IMR-90 (cell line): ENCODE data around the gene TLCD1.

Experiments
- CEBPB ChIP-seq: IDR thresholded peaks from 2 replicates; pipeline ENCODE4 v1.6.1; 2012; ENCODE audit warnings: low read depth, low read length, improper control_type of control experiment
- CTCF ChIP-seq: conservative IDR thresholded peaks from 2 replicates; pipeline ENCODE4 v1.5.1; 2012; ENCODE audit warnings: mild to moderate bottlenecking, low read depth, low read length, improper control_type of control experiment
- POLR2A ChIP-seq: IDR thresholded peaks from 2 replicates; pipeline ENCODE4 v1.6.1; 2012; ENCODE audit warnings: mild to moderate bottlenecking, low read depth, low read length
- RAD21 ChIP-seq: IDR thresholded peaks from 2 replicates; pipeline ENCODE4 v1.6.1; 2012; ENCODE audit warnings: low read length, improper control_type of control experiment
- RFX5 ChIP-seq: IDR thresholded peaks from 2 replicates; pipeline ENCODE4 v1.8.0; 2012; ENCODE audit warnings: low read depth, mild to moderate bottlenecking, low read length, moderate library complexity

DNA sequence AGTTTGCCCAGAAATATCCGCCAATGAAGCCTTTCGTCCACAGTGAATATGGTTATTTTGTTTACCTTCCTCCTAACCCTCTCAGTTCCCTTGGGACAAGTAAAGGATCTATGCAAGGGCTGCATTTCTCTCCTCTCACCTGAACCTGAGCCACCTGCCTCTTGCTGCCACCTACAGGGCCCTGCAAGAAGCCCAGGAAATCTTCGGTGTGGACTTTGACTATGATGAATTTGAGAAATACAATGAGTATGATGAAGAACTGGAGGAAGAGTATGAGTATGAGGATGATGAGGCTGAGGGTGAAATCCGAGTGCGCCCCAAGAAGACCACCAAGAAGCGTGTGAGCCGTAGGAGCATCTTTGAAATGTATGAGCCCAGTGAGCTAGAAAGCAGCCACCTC lies 50.1 kb downstream of the TLCD1 start:
- TF ChIP-seq CTCF, result no peak
- TF ChIP-seq POLR2A, result no peak
- TF ChIP-seq RAD21, result no peak
- TF ChIP-seq CEBPB, result no peak
- no peak for TF ChIP-seq RFX5
